ENCODE measurements around the gene TMC1. TPM values are rescaled to one million over a fixed set of nuclear protein-coding genes. Genes with fewer than 3 reads are reported as not detected.

The TMC1 gene
- total and polyA plus RNA-seq, 2 of the 13 experiments (the other 11 are each of a cell fraction or from before 2014, with no cell fraction given) = 0.02 to 0.03 TPM

GRCh38 chr9:72827950-72828731 lies 306.7 kb downstream of the TMC1 start (continued):
- TF ChIP-seq NBN (conservative IDR thresholded peaks at IDR 0.05) (no peak), KLF11 (CRISPR knock-in tag; IDR thresholded peaks at IDR 0.05) (no peak), CCDC6 (CRISPR knock-in tag; IDR thresholded peaks at IDR 0.05) (no peak), ZFP37 (CRISPR knock-in tag; IDR thresholded peaks at IDR 0.05; ENCODE audit: borderline replicate concordance) (no peak), FOXP4 (CRISPR knock-in tag; IDR thresholded peaks at IDR 0.05) (peak; percentile 23; the same call in 1 of the 2 replicates), HOXD1 (CRISPR knock-in tag; IDR thresholded peaks at IDR 0.05) (no peak), NAIF1 (CRISPR knock-in tag; IDR thresholded peaks at IDR 0.05; ENCODE audit: borderline replicate concordance) (no peak), ZBTB8A (CRISPR knock-in tag; IDR thresholded peaks at IDR 0.05; ENCODE audit: borderline replicate concordance, low read depth) (no peak), ARHGAP35 (CRISPR knock-in tag; IDR thresholded peaks at IDR 0.05; ENCODE audit: borderline replicate concordance) (no peak), NCOA1 (CRISPR knock-in tag; IDR thresholded peaks at IDR 0.05) (no peak), HNRNPK (IDR thresholded peaks at IDR 0.05; ENCODE audit: low read depth, low read length, poor library complexity, severe bottlenecking) (no peak), GABPB1 (CRISPR knock-in tag; IDR thresholded peaks at IDR 0.05) (no peak), ZNF768 (CRISPR knock-in tag; IDR thresholded peaks at IDR 0.05) (no peak), GATA4 (IDR thresholded peaks at IDR 0.05; ENCODE audit: borderline replicate concordance, low read depth) (no peak), SP4 (CRISPR knock-in tag; IDR thresholded peaks at IDR 0.05) (no peak), EZH2 (conservative IDR thresholded peaks at IDR 0.05; ENCODE audit: low read depth, low read length) (no peak), PCBP2 (optimal IDR thresholded peaks at IDR 0.05; ENCODE audit: low read depth, low read length, poor library complexity, severe bottlenecking) (no peak), GZF1 (CRISPR knock-in tag; IDR thresholded peaks at IDR 0.05) (no peak), ZNF296 (CRISPR knock-in tag; conservative IDR thresholded peaks at IDR 0.05) (no peak), ZSCAN21 (CRISPR knock-in tag; IDR thresholded peaks at IDR 0.05; ENCODE audit: borderline replicate concordance) (no peak), NFYC (CRISPR knock-in tag; IDR thresholded peaks at IDR 0.05) (no peak), BRCA1 (CRISPR knock-in tag; IDR thresholded peaks at IDR 0.05) (no peak), CHCHD3 (CRISPR knock-in tag; IDR thresholded peaks at IDR 0.05) (no peak)
- TF ChIP-seq, protein P1, sequence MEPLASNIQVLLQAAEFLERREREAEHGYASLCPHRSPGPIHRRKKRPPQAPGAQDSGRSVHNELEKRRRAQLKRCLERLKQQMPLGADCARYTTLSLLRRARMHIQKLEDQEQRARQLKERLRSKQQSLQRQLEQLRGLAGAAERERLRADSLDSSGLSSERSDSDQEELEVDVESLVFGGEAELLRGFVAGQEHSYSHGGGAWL (CRISPR knock-in tag; IDR thresholded peaks at IDR 0.05) = no peak
- TF ChIP-seq, protein P2, sequence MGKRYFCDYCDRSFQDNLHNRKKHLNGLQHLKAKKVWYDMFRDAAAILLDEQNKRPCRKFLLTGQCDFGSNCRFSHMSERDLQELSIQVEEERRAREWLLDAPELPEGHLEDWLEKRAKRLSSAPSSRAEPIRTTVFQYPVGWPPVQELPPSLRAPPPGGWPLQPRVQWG (CRISPR knock-in tag; IDR thresholded peaks at IDR 0.05; ENCODE audit: borderline replicate concordance, low read depth) = no peak

All from HepG2 (cell line).